Lower lobe of right lung (tissue), 2 donors: ENCODE measurements around the gene TCAP. TPM values are rescaled to one million over a fixed set of nuclear protein-coding genes. Genes with fewer than 3 reads are reported as not detected.
A peak's percentile ranks its signal among the peaks of the same experiment; 100 is the strongest.

Source experiments
- ATAC-seq, 2 donors: fragments of 200-7000 bp; cut with Tn5 transposase; one replicate each; pipeline ENCODE4 v1.9.1; 2020 to 2022; ENCODE audit warnings: mild to moderate bottlenecking in 2 of 2, moderate library complexity in 2 of 2
- DNase-seq: peaks from one replicate; pipeline ENCODE4 v3.0.0-alpha.2; 2020
- H3K27ac ChIP-seq: fragments of 200-600 bp; one replicate; pipeline ENCODE4 v1.8.0; 2022
- H3K27me3 ChIP-seq: fragments of 200-600 bp; one replicate; pipeline ENCODE4 v1.8.0; 2022; ENCODE audit warnings: low read depth
- H3K36me3 ChIP-seq: fragments of 200-600 bp; one replicate; pipeline ENCODE4 v1.8.0; 2022; ENCODE audit warnings: mild to moderate bottlenecking
- H3K4me1 ChIP-seq: fragments of 200-600 bp; one replicate; pipeline ENCODE4 v1.8.0; 2022
- H3K4me3 ChIP-seq: fragments of 200-600 bp; one replicate; pipeline ENCODE4 v1.8.0; 2022; ENCODE audit warnings: mild to moderate bottlenecking
- H3K9me3 ChIP-seq: fragments of 200-600 bp; one replicate; pipeline ENCODE4 v1.8.0; 2022
- intact Hi-C: fragments of 100-400 bp; cut with DNase I; formaldehyde crosslinking; loops from one replicate; pipeline ENCODE4 v1.11.0; 2022
- total RNA-seq: library from RNA; stranded (reverse); fragmentation: NEBNext Ultra II Directional; extraction: Animal tissue kit (Norgen Biotek cat#: 25700); gene quantifications from one replicate; pipeline ENCODE4 v1.2.1, GENCODE V29; 2021
- TF ChIP-seq, protein P1 (sequence below): fragments of 200-600 bp; IDR thresholded peaks from one replicate; pipeline ENCODE4 v1.8.0; 2022; ENCODE audit warnings: antibody characterized with exemption, mild to moderate bottlenecking
- donor health status: DM: no; HTN: yes; CAD: no; lungs with severe emphysema.

TCAP gene
- total RNA-seq, 1 donor from 2014 or later = 3.7 TPM

DNA sequence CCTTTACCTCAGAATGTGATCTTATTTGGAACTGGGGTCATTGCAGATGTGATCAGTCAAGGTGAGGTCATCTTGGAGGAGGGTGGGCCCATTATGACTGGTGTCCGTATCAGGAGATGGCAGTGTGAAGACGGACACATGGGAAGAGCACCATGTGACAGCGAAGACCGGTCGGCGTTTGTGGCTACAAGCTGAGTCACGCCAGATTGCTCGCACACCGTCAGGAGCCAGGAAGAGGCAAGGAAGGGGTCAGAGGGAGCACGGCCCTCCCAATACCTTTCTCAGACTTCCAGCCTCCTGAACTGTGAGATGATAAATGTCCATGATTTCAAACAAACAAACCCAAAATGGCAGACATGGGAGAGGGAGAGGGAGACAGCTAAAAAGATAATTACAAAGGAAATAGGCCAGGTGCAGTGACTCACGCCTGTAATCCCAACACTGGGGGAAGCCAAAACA is 15.0 kb upstream of the TCAP start:
- intact Hi-C loops = no loop called here
- Histone ChIP-seq H3K9me3 (no peaks in the 10 kb centered on the region), H3K4me1 (peaks cover 34% of the 10 kb centered on the region), H3K27ac (no peak overlapping the region), H3K36me3 (peaks cover 15% of the 10 kb centered on the region), H3K4me3 (no peak overlapping the region), H3K27me3 (no peaks in the 10 kb centered on the region)
- DNase-seq = no peak
- no peak for ATAC-seq
- TF ChIP-seq, protein P1, sequence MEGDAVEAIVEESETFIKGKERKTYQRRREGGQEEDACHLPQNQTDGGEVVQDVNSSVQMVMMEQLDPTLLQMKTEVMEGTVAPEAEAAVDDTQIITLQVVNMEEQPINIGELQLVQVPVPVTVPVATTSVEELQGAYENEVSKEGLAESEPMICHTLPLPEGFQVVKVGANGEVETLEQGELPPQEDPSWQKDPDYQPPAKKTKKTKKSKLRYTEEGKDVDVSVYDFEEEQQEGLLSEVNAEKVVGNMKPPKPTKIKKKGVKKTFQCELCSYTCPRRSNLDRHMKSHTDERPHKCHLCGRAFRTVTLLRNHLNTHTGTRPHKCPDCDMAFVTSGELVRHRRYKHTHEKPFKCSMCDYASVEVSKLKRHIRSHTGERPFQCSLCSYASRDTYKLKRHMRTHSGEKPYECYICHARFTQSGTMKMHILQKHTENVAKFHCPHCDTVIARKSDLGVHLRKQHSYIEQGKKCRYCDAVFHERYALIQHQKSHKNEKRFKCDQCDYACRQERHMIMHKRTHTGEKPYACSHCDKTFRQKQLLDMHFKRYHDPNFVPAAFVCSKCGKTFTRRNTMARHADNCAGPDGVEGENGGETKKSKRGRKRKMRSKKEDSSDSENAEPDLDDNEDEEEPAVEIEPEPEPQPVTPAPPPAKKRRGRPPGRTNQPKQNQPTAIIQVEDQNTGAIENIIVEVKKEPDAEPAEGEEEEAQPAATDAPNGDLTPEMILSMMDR = no peak

DNA sequence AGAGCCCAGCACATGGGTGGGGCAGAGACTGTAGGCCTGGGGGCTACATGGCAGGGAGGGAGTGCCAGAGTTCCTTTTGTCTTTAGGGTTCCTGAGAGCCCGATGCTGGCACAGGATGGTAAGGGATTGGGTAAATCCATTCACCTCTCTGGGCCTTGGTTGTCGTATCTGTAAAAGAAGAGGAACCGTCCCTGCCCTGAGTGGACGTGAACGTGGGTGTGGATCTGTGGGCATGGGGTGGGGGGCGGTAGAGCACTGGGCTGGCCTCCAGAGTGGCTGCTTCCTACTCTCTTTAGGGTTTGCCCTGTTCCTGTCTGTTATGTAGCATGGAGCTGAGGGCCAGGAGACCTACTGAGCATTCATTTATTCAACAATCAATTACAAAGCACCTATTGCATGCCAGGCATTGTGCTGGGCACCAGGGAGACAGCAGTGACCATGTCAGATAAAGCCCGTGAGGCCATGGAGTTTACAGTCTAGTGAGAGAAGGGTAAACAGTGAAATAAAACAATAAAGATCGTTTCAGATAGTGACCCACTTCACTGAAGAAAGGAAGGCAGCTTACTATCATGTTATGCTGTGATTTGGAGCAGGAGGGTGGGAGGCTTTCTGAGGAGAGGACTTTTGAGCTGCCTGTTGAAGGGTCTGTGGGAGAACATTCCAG is 13.1 kb upstream of the TCAP start:
- H3K27me3 ChIP-seq = no peaks in the 10 kb centered on the region
- H3K4me1 ChIP-seq = peaks cover 34% of the 10 kb centered on the region
- DNase-seq (no peak), ATAC-seq (no peak)
- H3K27ac ChIP-seq = peak overlapping the region; percentile 34
- intact Hi-C loops = no loop called here
- TF ChIP-seq, protein P1 = no peak
- H3K36me3 ChIP-seq = peaks cover 28% of the 10 kb centered on the region
- no peaks in the 10 kb centered on the region for H3K9me3 ChIP-seq
- H3K4me3 ChIP-seq = no peak overlapping the region

DNA sequence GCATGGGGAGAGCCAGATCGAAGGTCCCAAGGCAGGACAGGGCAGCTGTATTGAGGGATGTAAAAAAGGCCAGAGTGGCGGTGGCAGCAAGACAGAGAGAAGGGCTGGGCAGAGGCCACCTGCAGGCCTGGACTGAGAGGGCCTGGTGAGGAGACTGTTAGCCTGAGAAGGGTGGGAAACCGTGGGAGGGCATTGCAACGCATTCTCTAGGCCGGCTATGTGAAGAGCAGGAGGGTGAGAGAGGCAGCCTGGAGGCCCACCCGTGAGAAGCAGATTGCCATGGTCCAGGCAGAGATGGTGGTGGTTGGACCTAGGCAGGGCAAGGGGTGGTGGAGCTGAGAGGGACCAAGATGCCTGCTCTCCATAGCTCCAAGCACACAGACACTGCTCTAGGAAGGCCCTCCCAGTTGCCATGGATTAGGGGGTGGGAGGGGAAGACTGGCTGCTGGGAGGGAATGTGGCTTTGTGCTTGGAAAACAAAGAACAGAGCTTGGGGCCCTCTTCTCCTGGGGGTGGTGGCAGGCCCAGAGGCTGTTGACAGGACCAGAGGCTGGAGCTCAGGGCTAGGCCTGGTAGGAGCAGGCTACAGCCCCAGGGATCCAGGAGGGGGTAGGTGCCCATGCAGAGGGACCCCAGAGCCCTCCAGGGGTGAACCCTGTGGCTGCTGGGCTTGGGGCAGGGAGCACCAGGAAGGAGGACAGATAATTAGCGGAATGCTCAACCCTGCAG is 12.4 kb upstream of the TCAP start:
- TF ChIP-seq, protein P1 = no peak
- Histone ChIP-seq H3K4me3 (no peak overlapping the region), H3K9me3 (no peaks in the 10 kb centered on the region), H3K27me3 (no peaks in the 10 kb centered on the region), H3K27ac (peak overlapping the region; percentile 34), H3K4me1 (peaks cover 34% of the 10 kb centered on the region), H3K36me3 (peaks cover 35% of the 10 kb centered on the region)
- DNase-seq (no peak), ATAC-seq (peak in 1 of 2 donors; percentile 12)
- intact Hi-C loops = no loop called here

DNA sequence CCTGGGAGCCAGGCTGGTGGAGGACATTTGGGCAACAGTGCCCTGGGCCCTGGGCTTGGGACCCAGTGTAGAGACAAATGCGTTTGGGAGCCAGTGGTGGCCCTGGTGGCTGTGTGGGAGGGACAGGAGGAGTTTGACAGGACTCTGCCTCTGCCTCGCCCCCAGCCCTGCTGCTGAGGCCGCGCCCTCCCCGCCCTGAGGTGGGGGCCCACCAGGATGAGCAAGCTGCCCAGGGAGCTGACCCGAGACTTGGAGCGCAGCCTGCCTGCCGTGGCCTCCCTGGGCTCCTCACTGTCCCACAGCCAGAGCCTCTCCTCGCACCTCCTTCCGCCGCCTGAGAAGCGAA is 11.9 kb upstream of the TCAP start:
- Histone ChIP-seq H3K9me3 (no peaks in the 10 kb centered on the region), H3K27me3 (no peaks in the 10 kb centered on the region), H3K27ac (peak overlapping the region; percentile 34), H3K4me1 (peaks cover 36% of the 10 kb centered on the region), H3K4me3 (no peak overlapping the region), H3K36me3 (peaks cover 39% of the 10 kb centered on the region)
- DNase-seq (no peak), ATAC-seq (no peak)
- TF ChIP-seq, protein P1 = no peak
- intact Hi-C loops = no loop called here

DNA sequence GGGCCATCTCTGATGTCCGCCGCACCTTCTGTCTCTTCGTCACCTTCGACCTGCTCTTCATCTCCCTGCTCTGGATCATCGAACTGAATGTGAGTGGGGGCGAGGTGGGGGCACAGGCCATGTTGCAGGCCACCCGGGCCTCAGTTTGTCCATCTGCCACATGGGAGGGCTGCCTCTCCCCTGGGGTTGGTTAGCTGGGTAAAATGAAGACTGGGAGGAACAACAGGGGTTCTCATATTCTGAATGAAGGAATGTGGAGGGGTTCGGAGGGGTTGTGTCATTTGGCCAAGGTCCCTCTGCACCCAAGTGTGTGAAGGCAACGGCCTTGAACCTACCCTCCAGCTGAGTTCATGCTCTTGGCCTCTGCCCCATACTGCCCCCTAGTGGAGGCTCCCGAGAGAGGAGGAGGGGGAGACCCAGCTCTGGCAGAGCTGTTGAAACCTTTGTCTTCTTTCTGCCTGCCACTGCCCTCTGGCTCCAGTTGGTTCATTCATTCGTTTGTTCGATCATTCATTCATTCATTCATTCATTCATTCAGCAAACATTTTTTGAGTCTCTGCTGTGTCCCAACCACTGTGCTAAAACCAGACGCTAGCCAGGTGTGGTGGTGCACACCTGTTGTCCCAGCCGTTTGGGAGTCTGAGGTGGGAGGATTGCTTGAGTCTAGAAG is 11.4 kb upstream of the TCAP start:
- H3K36me3 ChIP-seq = peaks cover 44% of the 10 kb centered on the region
- peak; percentile 78 to 84 for ATAC-seq
- no peak overlapping the region for H3K4me3 ChIP-seq
- peak overlapping the region; percentile 34 for H3K27ac ChIP-seq
- H3K9me3 ChIP-seq = no peaks in the 10 kb centered on the region
- H3K27me3 ChIP-seq = no peaks in the 10 kb centered on the region
- peak; percentile 80 for DNase-seq
- H3K4me1 ChIP-seq = peaks cover 36% of the 10 kb centered on the region
- intact Hi-C loops = no loop called here
- TF ChIP-seq, protein P1 = peak; percentile 86
